Common myeloid progenitor, CD34-positive (primary cell): ENCODE results near the gene VPS9D1.
A peak's percentile ranks its signal among the peaks of the same experiment; 100 is the strongest.

Experiments
- CTCF ChIA-PET: fragments of 350-600 bp; sonication (Branson Sonifier 250); formaldehyde crosslinking; loops from one replicate; lab custom pipeline; 2021; ENCODE audit warnings: antibody characterized with exemption; lab: Charles Lee
- POLR2A ChIA-PET: fragments of 350-600 bp; sonication (Branson Sonifier 250); formaldehyde crosslinking; loops from one replicate; lab custom pipeline; 2021; ENCODE audit warnings: antibody characterized with exemption; lab: Charles Lee
- DNase-seq, 3 donors: peaks; one replicate each; pipeline versions ENCODE4 v3.0.0 to v3.0.0-alpha.2; 2013
- H3K27ac ChIP-seq, 2 experiments: 1 replicate in 1 of 2; 2 replicates in 1 of 2; pipeline ENCODE4 v1.7.0; 2013; ENCODE audit warnings: inconsistent platforms in 2 of 2, low read length in 2 of 2, mild to moderate bottlenecking in 2 of 2, low read depth in 1 of 2, moderate library complexity in 1 of 2; ENCODE audit not compliant: severe bottlenecking in 2 of 2, insufficient read depth in 1 of 2, poor library complexity in 1 of 2
- H3K27me3 ChIP-seq, 5 experiments: replicated peaks in 2 of 5; 1 replicate in 3 of 5; 2 replicates in 2 of 5; pipeline versions ENCODE4 v1.6.1 to v1.7.0; 2013; ENCODE audit warnings: low read length in 4 of 5, mild to moderate bottlenecking in 2 of 5, moderate library complexity in 2 of 5, inconsistent platforms in 1 of 5; ENCODE audit not compliant: insufficient read depth in 5 of 5, control insufficient read depth in 4 of 5
- H3K36me3 ChIP-seq, 4 experiments: 1 replicate in 2 of 4; 2 replicates in 2 of 4; pipeline versions ENCODE4 v1.6.1 to v1.7.0; 2013; ENCODE audit warnings: low read length in 3 of 4, control low read depth in 1 of 4, mild to moderate bottlenecking in 1 of 4; ENCODE audit not compliant: control insufficient read depth in 4 of 4, insufficient read depth in 4 of 4
- H3K4me1 ChIP-seq, 4 experiments: 1 replicate in 3 of 4; 2 replicates in 1 of 4; pipeline versions ENCODE4 v1.6.1 to v1.7.1; 2013; ENCODE audit warnings: low read length in 3 of 4, mild to moderate bottlenecking in 3 of 4, control low read depth in 1 of 4, inconsistent platforms in 1 of 4, moderate library complexity in 1 of 4; ENCODE audit not compliant: control insufficient read depth in 4 of 4, insufficient read depth in 4 of 4; ENCODE audit errors: control extremely low read depth in 1 of 4
- H3K4me3 ChIP-seq, 7 experiments: 1 replicate in 4 of 7; 2 replicates in 3 of 7; pipeline versions ENCODE4 v1.5.1 to v1.7.0; 2013; ENCODE audit warnings: mild to moderate bottlenecking in 7 of 7, low read length in 6 of 7, moderate library complexity in 6 of 7, inconsistent platforms in 2 of 7, low read depth in 2 of 7, control low read depth in 1 of 7; ENCODE audit not compliant: insufficient read depth in 4 of 7, control insufficient read depth in 1 of 7; ENCODE audit errors: extremely low read depth in 1 of 7
- H3K9me3 ChIP-seq, 5 experiments: 1 replicate in 4 of 5; 2 replicates in 1 of 5; pipeline versions ENCODE4 v1.6.1 to v1.7.1; 2013; ENCODE audit warnings: low read length in 4 of 5, mild to moderate bottlenecking in 2 of 5, inconsistent platforms in 1 of 5, low read depth in 1 of 5, moderate library complexity in 1 of 5; ENCODE audit not compliant: control insufficient read depth in 4 of 5, insufficient read depth in 2 of 5; ENCODE audit errors: control extremely low read depth in 1 of 5
- WGBS: methylation state at CpG from one replicate; pipeline ENCODE4 v1.1.5; 2013; ENCODE audit not compliant: insufficient coverage; 5-methylcytosine and 5-hydroxymethylcytosine counted together

VPS9D1 gene

DNA sequence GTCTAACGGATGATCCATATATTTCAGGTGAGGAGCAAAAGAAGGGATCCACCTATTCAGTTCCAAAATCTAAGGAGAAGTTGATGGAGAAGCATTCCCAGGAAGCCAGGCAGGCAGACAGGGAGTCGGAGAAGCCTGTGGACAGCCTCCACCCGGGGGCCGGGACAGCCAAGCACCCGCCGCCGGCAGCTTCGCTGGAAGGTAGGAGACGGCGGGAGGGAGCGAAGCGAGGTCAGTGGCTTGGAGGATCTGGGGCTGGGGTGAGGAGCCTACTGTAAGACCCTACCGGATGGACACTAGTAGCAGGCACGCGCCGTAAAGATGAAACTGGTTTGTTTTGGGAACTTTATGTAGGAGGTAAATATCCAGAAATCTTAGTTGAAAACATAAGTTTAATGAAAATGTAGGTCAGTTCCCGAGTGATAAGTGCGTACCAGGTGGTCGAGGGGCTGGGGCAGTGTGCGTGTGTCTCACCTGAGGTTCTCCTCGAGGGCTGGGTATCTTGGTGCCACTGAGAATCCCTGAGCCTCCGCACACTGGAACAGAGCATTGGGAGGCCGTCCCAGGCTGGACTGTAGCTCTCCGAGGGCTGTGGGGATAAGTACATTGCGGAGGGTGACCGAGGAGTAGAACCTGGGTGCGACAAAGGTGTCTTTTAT lies 62.3 kb downstream of the VPS9D1 start:
- Histone ChIP-seq H3K27me3 (no peaks in the 10 kb centered on the region), H3K4me1 (peaks cover 9 to 27% (median 21%) of the 10 kb centered on the region in 4 experiments), H3K36me3 (peaks cover 0 to 24% (median 20%) of the 10 kb centered on the region in 4 experiments), H3K27ac (peak overlapping the region; percentile 79 to 82), H3K4me3 (peak overlapping the region; percentile 70 to 99 (median 85)), H3K9me3 (no peaks in the 10 kb centered on the region)
- whole genome bisulfite sequencing, result 28% methylated on average over 27 of the region's 27 CpGs
- no peak for DNase-seq
- ChIA-PET CTCF (interaction anchor here (1.6 kb wide), 1 partner anchor 46 kb away, joined by 4 read pairs; no protein-coding TSS in a partner anchor), POLR2A (interaction anchor here (0.8 to 2.2 kb wide), 2 partner anchors 10 to 13 kb away, joined by 4 to 6 read pairs; no protein-coding TSS in a partner anchor)

DNA sequence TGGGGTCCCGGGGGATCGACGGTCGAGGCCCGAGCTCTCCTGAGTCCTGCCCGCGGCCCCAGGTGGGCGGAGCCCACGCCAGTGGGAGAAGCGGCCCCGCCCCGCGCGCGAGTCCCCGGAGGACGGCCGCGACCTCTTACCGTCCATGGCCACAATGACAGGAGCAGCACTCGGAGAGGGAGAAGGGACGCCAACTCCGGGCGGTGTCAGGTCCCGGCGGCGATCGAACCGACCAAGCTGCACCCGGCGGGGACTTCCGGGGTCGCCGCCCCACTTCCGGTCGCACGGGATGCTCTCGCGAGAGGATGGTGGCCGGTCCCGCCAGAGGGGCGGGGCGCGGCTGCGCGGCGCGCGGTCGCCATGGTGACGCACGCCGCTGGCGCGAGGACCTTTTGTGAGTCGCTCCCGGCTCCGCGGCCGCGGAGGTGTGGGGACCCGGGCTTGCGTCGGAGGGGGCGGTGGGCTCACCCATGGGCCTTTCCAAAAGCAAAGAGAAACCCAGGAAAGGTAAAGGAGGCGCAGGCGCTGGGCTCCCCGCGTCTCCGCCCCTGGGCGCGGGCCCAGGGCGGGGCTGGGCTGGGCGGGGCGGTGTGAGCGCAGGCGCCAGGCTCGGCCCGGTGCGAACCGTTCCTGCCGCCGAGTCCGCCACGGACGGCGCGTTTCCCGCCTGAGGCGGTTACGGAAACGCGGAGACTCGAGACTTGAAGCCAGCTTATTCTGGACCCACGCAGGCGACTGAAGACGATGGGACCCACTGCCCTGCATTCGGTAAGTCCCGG lies 63.1 kb downstream of the VPS9D1 start, which contains the start of the genes CHMP1A and SPATA33:
TSS of gene CHMP1A (minus strand) at position 267 of the 779 bp plus-strand sequence. CDS start at position 147, 120 bp downstream.
TSS of gene SPATA33 (plus strand) at position 395 of the 779 bp plus-strand sequence. CDS start at position 471, 76 bp downstream.
- POLR2A ChIA-PET, result interaction anchor here (0.8 to 2.2 kb wide), 4 partner anchors 11 to 61 kb away, joined by 3 to 6 read pairs (median 4); no protein-coding TSS in a partner anchor
- H3K4me3 ChIP-seq, result peak within 1 kb of the TSS; percentile 70 to 99 (median 85)
- H3K4me1 ChIP-seq, result peaks cover 9 to 27% (median 21%) of the 10 kb centered on the region in 4 experiments
- peak; percentile 86 to 92 (median 89) for DNase-seq
- H3K9me3 ChIP-seq, result no peaks in the 10 kb centered on the region
- peaks cover 1 to 27% (median 18%) of the 10 kb centered on the region in 4 experiments for H3K36me3 ChIP-seq
- H3K27me3 ChIP-seq, result no peaks in the 10 kb centered on the region
- CTCF ChIA-PET, result interaction anchor here (1.0 to 1.6 kb wide), 2 partner anchors 45 to 62 kb away, joined by 3 to 4 read pairs; no protein-coding TSS in a partner anchor
- under 1% methylated on average over 85 of the region's 99 CpGs for WGBS
- peak within 1 kb of the TSS; percentile 79 to 94 for H3K27ac ChIP-seq
